SK-N-SH (cell line): Measurements from ENCODE around the gene SLC9A5. TPM values are rescaled to one million over a fixed set of nuclear protein-coding genes. Genes with fewer than 3 reads are reported as not detected.
A peak's percentile ranks its signal among the peaks of the same experiment; 100 is the strongest.

Experiments used
- CTCF ChIA-PET: fragments of 300-600, 350-600 bp; formaldehyde crosslinking; extraction: SDS; loops from one replicate; lab custom pipeline; 2021; lab: Yijun Ruan, JAX
- POLR2A ChIA-PET: fragments of 350-600 bp; sonication (Branson Sonifier 250); formaldehyde crosslinking; extraction: SDS; loops from one replicate; lab custom pipeline; 2020; ENCODE audit warnings: antibody characterized with exemption, inconsistent platforms; lab: Yijun Ruan, JAX
- DNase-seq: peaks from one replicate; pipeline ENCODE4 v3.0.0; 2012
- H2AFZ ChIP-seq: fragments of 200-600 bp; sonication (generic); 2 replicates; pipeline ENCODE4 v1.8.1; 2016; ENCODE audit warnings: antibody characterized with exemption, mild to moderate bottlenecking, low read depth
- H3F3A ChIP-seq: fragments of 200-600 bp; sonication (generic); replicated peaks from 2 replicates; pipeline ENCODE3; 2016; ENCODE audit warnings: antibody characterized with exemption, mild to moderate bottlenecking; ENCODE audit not compliant: insufficient read depth
- H3K27ac ChIP-seq, 2 experiments: fragments of 200-500 bp in 1 of 2; fragments of 200-600 bp in 1 of 2; sonication (Bioruptor generic) in 1 of 2; sonication (generic), shearing (Covaris generic) in 1 of 2; 2 replicates each; pipeline versions ENCODE4 v1.5.1 to v1.6.1; 2014 to 2016; ENCODE audit warnings: low read depth in 2 of 2, inconsistent platforms in 1 of 2, low read length in 1 of 2, mild to moderate bottlenecking in 1 of 2, mixed read lengths in 1 of 2
- H3K27me3 ChIP-seq: fragments of 200-600 bp; sonication (generic), shearing (Covaris generic); 2 replicates; pipeline ENCODE4 v1.6.1; 2016; ENCODE audit warnings: mixed run types; ENCODE audit not compliant: insufficient read depth
- H3K36me3 ChIP-seq, 2 experiments: fragments of 200-500 bp in 1 of 2; fragments of 200-600 bp in 1 of 2; sonication (Bioruptor generic) in 1 of 2; sonication (generic) in 1 of 2; replicated peaks in 1 of 2; 2 replicates each; pipeline versions ENCODE3 to v1.5.1; 2014 to 2016; ENCODE audit warnings: low read length in 1 of 2, mild to moderate bottlenecking in 1 of 2; ENCODE audit not compliant: insufficient read depth in 2 of 2, control insufficient read depth in 1 of 2
- H3K4me1 ChIP-seq, 2 experiments: fragments of 200-500 bp in 1 of 2; fragments of 200-600 bp in 1 of 2; sonication (Bioruptor generic) in 1 of 2; sonication (generic), shearing (Covaris generic) in 1 of 2; 2 replicates each; pipeline versions ENCODE4 v1.5.1 to v1.6.1; 2014 to 2016; ENCODE audit warnings: low read depth in 1 of 2, low read length in 1 of 2, mixed run types in 1 of 2; ENCODE audit not compliant: insufficient read depth in 2 of 2, control insufficient read depth in 1 of 2
- H3K4me2 ChIP-seq: fragments of 200-600 bp; sonication (generic), shearing (Covaris generic); 2 replicates; pipeline ENCODE4 v1.6.1; 2017; ENCODE audit warnings: mixed run types
- H3K4me3 ChIP-seq, 2 experiments: fragments of 200-500 bp in 1 of 2; fragments of 200-600 bp in 1 of 2; sonication (Bioruptor generic) in 1 of 2; sonication (generic), shearing (Covaris generic) in 1 of 2; 2 replicates each; pipeline versions ENCODE4 v1.5.1 to v1.8.1; 2014 to 2016; ENCODE audit warnings: low read depth in 2 of 2, inconsistent platforms in 1 of 2, low read length in 1 of 2, mild to moderate bottlenecking in 1 of 2, mixed read lengths in 1 of 2, moderate library complexity in 1 of 2
- H3K79me2 ChIP-seq: fragments of 200-600 bp; sonication (generic); 2 replicates; pipeline ENCODE4 v1.8.1; 2017; ENCODE audit warnings: mild to moderate bottlenecking; ENCODE audit not compliant: insufficient read depth
- H3K9ac ChIP-seq: fragments of 200-600 bp; sonication (generic); 2 replicates; pipeline ENCODE4 v1.6.1; 2017; ENCODE audit warnings: mixed run types
- H3K9me2 ChIP-seq: fragments of 200-600 bp; sonication (generic); 2 replicates; pipeline ENCODE4 v1.6.1; 2017; ENCODE audit warnings: mixed run types
- H3K9me3 ChIP-seq: fragments of 200-600 bp; sonication (generic); 2 replicates; pipeline ENCODE4 v1.6.1; 2017; ENCODE audit warnings: mixed run types, mild to moderate bottlenecking, moderate library complexity
- H4K20me1 ChIP-seq: fragments of 200-600 bp; sonication (generic); 2 replicates; pipeline ENCODE4 v1.6.1; 2017; ENCODE audit warnings: mild to moderate bottlenecking, mixed run types; ENCODE audit not compliant: insufficient read depth
- CHD2 ChIP-seq: fragments of 150-350 bp; IDR thresholded peaks from 2 replicates; pipeline ENCODE4 v1.6.1; 2018; ENCODE audit warnings: low read length; ENCODE audit not compliant: partially characterized antibody
- FOXJ3 ChIP-seq: sonication (generic); formaldehyde crosslinking; IDR thresholded peaks from 2 replicates; pipeline ENCODE4 v1.5.1; 2020; ENCODE audit warnings: mild to moderate bottlenecking, missing genetic modification reagents
- GABPA ChIP-seq: IDR thresholded peaks from 2 replicates; pipeline ENCODE4 v1.4.0; 2012; ENCODE audit warnings: low read depth, mild to moderate bottlenecking
- GATA2 ChIP-seq: sonication (generic); formaldehyde crosslinking; IDR thresholded peaks from 2 replicates; pipeline ENCODE4 v1.5.0; 2020; ENCODE audit warnings: mild to moderate bottlenecking, missing genetic modification reagents
- IRF3 ChIP-seq: fragments of 150-350 bp; IDR thresholded peaks from 2 replicates; pipeline ENCODE4 v1.6.1; 2016; ENCODE audit warnings: mild to moderate bottlenecking, low read depth, low read length
- MAX ChIP-seq: IDR thresholded peaks from 2 replicates; pipeline ENCODE4 v1.4.0; 2012; ENCODE audit warnings: low read depth
- MEF2A ChIP-seq: IDR thresholded peaks from 2 replicates; pipeline ENCODE4 v1.4.0; 2012; ENCODE audit warnings: low read depth, borderline replicate concordance
- MXI1 ChIP-seq: IDR thresholded peaks from 2 replicates; pipeline ENCODE4 v1.6.1; 2012; ENCODE audit warnings: mild to moderate bottlenecking, low read depth, low read length, improper control_type of control experiment
- PBX3 ChIP-seq: IDR thresholded peaks from 2 replicates; pipeline ENCODE4; 2012
- POLR2AphosphoS5 ChIP-seq: IDR thresholded peaks from 2 replicates; pipeline ENCODE4 v1.6.1; 2012; ENCODE audit warnings: low read depth, low read length
- RCOR1 ChIP-seq: fragments of 150-350 bp; IDR thresholded peaks from 2 replicates; pipeline ENCODE4 v1.6.1; 2017; ENCODE audit warnings: antibody characterized with exemption, low read length
- RFX5 ChIP-seq: IDR thresholded peaks from 2 replicates; pipeline ENCODE4 v1.6.1; 2012; ENCODE audit warnings: mild to moderate bottlenecking, improper control_type of control experiment, low read length
- RXRA ChIP-seq: IDR thresholded peaks from 2 replicates; pipeline ENCODE4 v1.4.0; 2012; ENCODE audit warnings: low read depth, mild to moderate bottlenecking, borderline replicate concordance
- TAF1 ChIP-seq: IDR thresholded peaks from 2 replicates; pipeline ENCODE4 v1.6.1; 2012; ENCODE audit warnings: low read depth, mild to moderate bottlenecking, low read length, moderate library complexity, borderline replicate concordance
- USF1 ChIP-seq: IDR thresholded peaks from 2 replicates; pipeline ENCODE4 v1.4.0; 2012; ENCODE audit warnings: low read depth, borderline replicate concordance
- WGBS: methylation state at CpG from one replicate; pipeline ENCODE4 v1.1.6; 2017; ENCODE audit warnings: low lambda C conversion rate; 5-methylcytosine and 5-hydroxymethylcytosine counted together
- polyA plus RNA-seq, 3 experiments: library from polyadenylated mRNA; depleted of rRNA; stranded (reverse); fragments of >200 nt; gene quantifications; 2 replicates each; pipeline ENCODE4 v1.2.3, GENCODE V29; 2012

SLC9A5 gene
- polyA plus RNA-seq, 1 of the 3 experiments (the other 2 are of a cell fraction) = 4.1 TPM

GRCh38 chr16:67269766-67270165 lies 21.0 kb downstream of the SLC9A5 start:
- peaks cover 0 to 7% of the 10 kb centered on the region in 2 experiments; a peak in 1 of 4 replicates for H3K4me1 ChIP-seq
- H3K27ac ChIP-seq = peak overlapping the region in 1 of 2 experiments; percentile 77; a peak in 2 of 4 replicates
- no peak for DNase-seq
- no peak overlapping the region for H2AFZ ChIP-seq
- H3K27me3 ChIP-seq = no peaks in the 10 kb centered on the region
- H3K4me2 ChIP-seq = no peak overlapping the region
- peaks cover 8% of the 10 kb centered on the region for H3K79me2 ChIP-seq
- 78% methylated on average over 5 of the region's 5 CpGs for WGBS
- ChIA-PET POLR2A (interaction anchor here (1.5 kb wide), 1 partner anchor 9 kb away, joined by 5 read pairs; no protein-coding TSS in a partner anchor), CTCF (interaction anchor here (0.7 to 4.7 kb wide), 6 partner anchors 9 to 316 kb away, joined by 3 to 24 read pairs (median 4); partner anchors contain the start of genes FHOD1 and SLC9A5)
- H3K9me3 ChIP-seq = no peaks in the 10 kb centered on the region
- H3K9me2 ChIP-seq = no peaks in the 10 kb centered on the region
- peak; percentile 22 for TF ChIP-seq POLR2AphosphoS5
- no peak for TF ChIP-seq IRF3
- no peaks in the 10 kb centered on the region for H4K20me1 ChIP-seq
- H3F3A ChIP-seq = peaks cover 21% of the 10 kb centered on the region
- H3K4me3 ChIP-seq = no peak overlapping the region
- no peak overlapping the region for H3K9ac ChIP-seq
- peaks cover 0 to 4% of the 10 kb centered on the region in 2 experiments for H3K36me3 ChIP-seq

- Histone ChIP-seq H3K79me2 (peaks cover 17% of the 10 kb centered on the region), H3K9me3 (no peaks in the 10 kb centered on the region), H3K27ac (no peak overlapping the region), H3F3A (peaks cover 26% of the 10 kb centered on the region), H2AFZ (no peak overlapping the region), H4K20me1 (no peaks in the 10 kb centered on the region), H3K9me2 (no peaks in the 10 kb centered on the region)
- no peak for DNase-seq
- CTCF ChIA-PET = interaction anchor here (0.8 to 4.7 kb wide), 6 partner anchors 8 to 157 kb away, joined by 3 to 24 read pairs (median 3); partner anchors contain the start of genes SLC9A5 and ZDHHC1
- WGBS = 97% methylated on average over 10 of the region's 11 CpGs
- no peak for TF ChIP-seq MAX
- TF ChIP-seq PBX3 = no peak
- TF ChIP-seq TAF1 = no peak
- TF ChIP-seq, all 33 proteins: peak for 0
- no peak overlapping the region for H3K4me3 ChIP-seq
- POLR2A ChIA-PET = no interaction called here
- H3K36me3 ChIP-seq = peaks cover 4 to 11% of the 10 kb centered on the region in 2 experiments
- H3K9ac ChIP-seq = no peak overlapping the region
- no peaks in the 10 kb centered on the region for H3K27me3 ChIP-seq
- H3K4me2 ChIP-seq = no peak overlapping the region
- peaks cover 0 to 7% of the 10 kb centered on the region in 2 experiments; a peak in 1 of 4 replicates for H3K4me1 ChIP-seq
Observed at GRCh38 chr16:67270931-67271338, 22.2 kb downstream of the SLC9A5 start.

- H4K20me1 ChIP-seq = no peaks in the 10 kb centered on the region
- peaks cover 22% of the 10 kb centered on the region for H3K79me2 ChIP-seq
- H3K27ac ChIP-seq = no peak overlapping the region
- no peaks in the 10 kb centered on the region for H3K9me3 ChIP-seq
- no peak overlapping the region for H3K9ac ChIP-seq
- no peaks in the 10 kb centered on the region for H3K9me2 ChIP-seq
- H3F3A ChIP-seq = peaks cover 26% of the 10 kb centered on the region
- DNase-seq = no peak
- peaks cover 0 to 10% of the 10 kb centered on the region in 2 experiments; a peak in 1 of 4 replicates for H3K4me1 ChIP-seq
- no peak overlapping the region for H2AFZ ChIP-seq
- no peak overlapping the region for H3K4me3 ChIP-seq
- no peaks in the 10 kb centered on the region for H3K27me3 ChIP-seq
- H3K4me2 ChIP-seq = no peak overlapping the region
- ChIA-PET POLR2A (no interaction called here), CTCF (interaction anchor here (0.8 to 4.7 kb wide), 6 partner anchors 7 to 156 kb away, joined by 3 to 24 read pairs (median 3); partner anchors contain the start of genes SLC9A5 and ZDHHC1)
- H3K36me3 ChIP-seq = peaks cover 4 to 16% of the 10 kb centered on the region in 2 experiments
- WGBS = 93% methylated on average over 3 of the region's 4 CpGs
- TF ChIP-seq RXRA = no peak
- no peak for TF ChIP-seq PBX3
- TF ChIP-seq GABPA = no peak
- no peak for TF ChIP-seq MEF2A
- no peak for TF ChIP-seq RCOR1
- no peak for TF ChIP-seq MXI1
- TF ChIP-seq TAF1 = no peak
- TF ChIP-seq CHD2 = no peak
- TF ChIP-seq FOXJ3 (CRISPR knock-in tag) = no peak
- no peak for TF ChIP-seq IRF3
- TF ChIP-seq GATA2 (CRISPR knock-in tag) = no peak
- no peak for TF ChIP-seq RFX5
- TF ChIP-seq USF1 = no peak
Observed at GRCh38 chr16:67271446-67271845, 22.7 kb downstream of the SLC9A5 start.
